Lung microvascular endothelial cell (primary cell): ENCODE data around the gene ZNF101. TPM values are rescaled to one million over a fixed set of nuclear protein-coding genes. Genes with fewer than 3 reads are reported as not detected.

ENCODE experiments used
- DNase-seq, 2 donors: peaks; one replicate each; pipeline versions ENCODE4 v3.0.0 to v3.0.0-alpha.2; 2010; ENCODE audit warnings: low read depth in 2 of 2
- total RNA-seq: library from RNA; depleted of rRNA; stranded (reverse); fragments of >200 nt; gene quantifications from 2 replicates; pipeline ENCODE4 v1.2.1, GENCODE V29; 2014

ZNF101 gene
- total RNA-seq, 1 donor from 2014 or later, result 10.1 TPM

- peak; percentile 15 to 24 for DNase-seq
Measured at GRCh38 chr19:19642506-19643157, 26.0 kb upstream of the ZNF101 start.

- peak; percentile 54 to 63 for DNase-seq
Measured at GRCh38 chr19:19643158-19644053, 25.2 kb upstream of the ZNF101 start, which contains the start of gene GMIP. Gene GMIP, minus strand, starts transcription at chr19:19643657. Its CDS starts 128 bp downstream, at chr19:19643529.

GRCh38 chr19:19644054-19644388 lies 24.6 kb upstream of the ZNF101 start:
- no peak for DNase-seq

GRCh38 chr19:19645233-19645870 lies 23.3 kb upstream of the ZNF101 start:
- no peak for DNase-seq

GRCh38 chr19:19647037-19647835 lies 21.4 kb upstream of the ZNF101 start:
- DNase-seq, result no peak

GRCh38 chr19:19649155-19649554 lies 19.5 kb upstream of the ZNF101 start:
- no peak for DNase-seq

- DNase-seq, result no peak
Measured at GRCh38 chr19:19649580-19649995, 19.1 kb upstream of the ZNF101 start.

- DNase-seq, result no peak
Measured at GRCh38 chr19:19650331-19650730, 18.3 kb upstream of the ZNF101 start.

GRCh38 chr19:19651076-19651475 lies 17.6 kb upstream of the ZNF101 start:
- DNase-seq, result no peak

GRCh38 chr19:19652482-19653295 lies 15.9 kb upstream of the ZNF101 start:
- no peak for DNase-seq

GRCh38 chr19:19653597-19654147 lies 15.0 kb upstream of the ZNF101 start:
- DNase-seq, result no peak

- DNase-seq, result no peak
Measured at GRCh38 chr19:19654441-19654840, 14.2 kb upstream of the ZNF101 start.

GRCh38 chr19:19655051-19655594 lies 13.5 kb upstream of the ZNF101 start:
- DNase-seq, result no peak

- DNase-seq, result no peak
Measured at GRCh38 chr19:19655641-19656343, 12.8 kb upstream of the ZNF101 start.

GRCh38 chr19:19656451-19657396 lies 11.9 kb upstream of the ZNF101 start:
- DNase-seq, result no peak

- no peak for DNase-seq
Measured at GRCh38 chr19:19657397-19657783, 11.2 kb upstream of the ZNF101 start.

GRCh38 chr19:19659646-19660245 lies 8.9 kb upstream of the ZNF101 start:
- DNase-seq, result no peak

GRCh38 chr19:19661141-19661674 lies 7.4 kb upstream of the ZNF101 start:
- DNase-seq, result no peak
